Measurements from ENCODE around the gene PGA3. TPM values are rescaled to one million over a fixed set of nuclear protein-coding genes. Genes with fewer than 3 reads are reported as not detected.
"Not testable (repeated sequence)": the region's sequence is repeated elsewhere in the genome, so short reads cannot be mapped to it uniquely, and the experiment has no call there.

PGA3 gene
- polyA plus RNA-seq, 3 donors, result 1.4 to 4.1 (median 1.9) TPM

- Mint-ChIP-seq H3K4me1 (peaks cover 26% of the 10 kb centered on the region), H3K27ac (peak overlapping the region in 1 of 7 donors; percentile 81)
- H3K9ac ChIP-seq (ENCODE audit: insufficient read depth, low read length, poor library complexity, severe bottlenecking); H3K27ac ChIP-seq (ENCODE audit: low read depth in 1 of 2, low read length in 2 of 2); H3K9me3 Mint-ChIP-seq; H3K27me3 Mint-ChIP-seq (ENCODE audit: low read depth in 3 of 3); H3K79me2 ChIP-seq (ENCODE audit: insufficient read depth, low read length); H3K9me3 ChIP-seq (replicated peaks in 1 of 2; ENCODE audit: control insufficient read depth in 1 of 2, insufficient read depth in 1 of 2, low read length in 2 of 2); H3K4me3 Mint-ChIP-seq; intact Hi-C loops (cut with micrococcal nuclease); H3K36me3 ChIP-seq (replicated peaks in 1 of 2; ENCODE audit: control insufficient read depth in 1 of 2, insufficient read depth in 2 of 2, low read length in 2 of 2); H3K36me3 Mint-ChIP-seq; DNase-seq; H3K4me3 ChIP-seq (replicated peaks in 1 of 3; ENCODE audit: low read depth in 2 of 3, low read length in 3 of 3); H2AFZ ChIP-seq (ENCODE audit: insufficient read depth, low read depth, low read length, poor library complexity, severe bottlenecking); H4K20me1 ChIP-seq (ENCODE audit: insufficient read depth, low read length); H3K27me3 ChIP-seq (ENCODE audit: control insufficient read depth in 2 of 2, insufficient read depth in 2 of 2, low read length in 2 of 2); H3K4me2 ChIP-seq (replicated peaks; ENCODE audit: extremely low read depth, low read length, poor library complexity, severe bottlenecking): not testable (repeated sequence)
- WGBS (ENCODE audit: insufficient coverage), result 94% methylated on average over 6 of the region's 14 CpGs
- peaks cover 23 to 27% of the 10 kb centered on the region in 2 donors for H3K4me1 ChIP-seq (ENCODE audit: control insufficient read depth in 1 of 2, insufficient read depth in 2 of 2, low read length in 2 of 2)
Measured at GRCh38 chr11:61204502-61205059, 1.3 kb downstream of the PGA3 start.

- H3K27ac Mint-ChIP-seq; H3K27me3 Mint-ChIP-seq (ENCODE audit: low read depth in 3 of 3): not testable (repeated sequence)
- WGBS (ENCODE audit: insufficient coverage), result no CpG with 5 or more reads among the region's 9 CpGs
Measured at GRCh38 chr11:61207636-61208310, 4.5 kb downstream of the PGA3 start.

GRCh38 chr11:61210629-61211028 lies 7.3 kb downstream of the PGA3 start:
- H3K27me3 Mint-ChIP-seq (ENCODE audit: low read depth in 3 of 3); H3K4me3 ChIP-seq (replicated peaks in 1 of 3; ENCODE audit: low read depth in 2 of 3, low read length in 3 of 3); H3K27ac ChIP-seq (ENCODE audit: low read depth in 1 of 2, low read length in 2 of 2); H2AFZ ChIP-seq (ENCODE audit: insufficient read depth, low read depth, low read length, poor library complexity, severe bottlenecking); DNase-seq; H3K4me1 ChIP-seq (ENCODE audit: control insufficient read depth in 1 of 2, insufficient read depth in 2 of 2, low read length in 2 of 2); H3K4me1 Mint-ChIP-seq; H3K9ac ChIP-seq (ENCODE audit: insufficient read depth, low read length, poor library complexity, severe bottlenecking); H4K20me1 ChIP-seq (ENCODE audit: insufficient read depth, low read length); H3K36me3 Mint-ChIP-seq; H3K27ac Mint-ChIP-seq; intact Hi-C loops (cut with micrococcal nuclease); H3K36me3 ChIP-seq (replicated peaks in 1 of 2; ENCODE audit: control insufficient read depth in 1 of 2, insufficient read depth in 2 of 2, low read length in 2 of 2); H3K4me2 ChIP-seq (replicated peaks; ENCODE audit: extremely low read depth, low read length, poor library complexity, severe bottlenecking); H3K9me3 Mint-ChIP-seq; H3K27me3 ChIP-seq (ENCODE audit: control insufficient read depth in 2 of 2, insufficient read depth in 2 of 2, low read length in 2 of 2); H3K4me3 Mint-ChIP-seq; H3K79me2 ChIP-seq (ENCODE audit: insufficient read depth, low read length); H3K9me3 ChIP-seq (replicated peaks in 1 of 2; ENCODE audit: control insufficient read depth in 1 of 2, insufficient read depth in 1 of 2, low read length in 2 of 2): not testable (repeated sequence)
- WGBS (ENCODE audit: insufficient coverage), result no CpG with 5 or more reads among the region's 6 CpGs

More at GRCh38 chr11:61207636-61208310, 4.5 kb downstream of the PGA3 start:
- DNase-seq; H3K9me3 Mint-ChIP-seq; H3K27ac ChIP-seq (ENCODE audit: low read depth in 1 of 2, low read length in 2 of 2); H3K4me3 ChIP-seq (replicated peaks in 1 of 3; ENCODE audit: low read depth in 2 of 3, low read length in 3 of 3); H3K4me3 Mint-ChIP-seq; H2AFZ ChIP-seq (ENCODE audit: insufficient read depth, low read depth, low read length, poor library complexity, severe bottlenecking); H3K36me3 ChIP-seq (replicated peaks in 1 of 2; ENCODE audit: control insufficient read depth in 1 of 2, insufficient read depth in 2 of 2, low read length in 2 of 2); H3K9ac ChIP-seq (ENCODE audit: insufficient read depth, low read length, poor library complexity, severe bottlenecking); H3K9me3 ChIP-seq (replicated peaks in 1 of 2; ENCODE audit: control insufficient read depth in 1 of 2, insufficient read depth in 1 of 2, low read length in 2 of 2); intact Hi-C loops (cut with micrococcal nuclease); H3K27me3 ChIP-seq (ENCODE audit: control insufficient read depth in 2 of 2, insufficient read depth in 2 of 2, low read length in 2 of 2); H3K36me3 Mint-ChIP-seq; H4K20me1 ChIP-seq (ENCODE audit: insufficient read depth, low read length); H3K79me2 ChIP-seq (ENCODE audit: insufficient read depth, low read length); H3K4me2 ChIP-seq (replicated peaks; ENCODE audit: extremely low read depth, low read length, poor library complexity, severe bottlenecking): not testable (repeated sequence)
- H3K4me1 Mint-ChIP-seq, result peaks cover 19% of the 10 kb centered on the region
- peaks cover 17 to 19% of the 10 kb centered on the region in 2 donors for H3K4me1 ChIP-seq (ENCODE audit: control insufficient read depth in 1 of 2, insufficient read depth in 2 of 2, low read length in 2 of 2)

- H3K9me3 ChIP-seq (replicated peaks in 1 of 2; ENCODE audit: control insufficient read depth in 1 of 2, insufficient read depth in 1 of 2, low read length in 2 of 2); DNase-seq; H3K4me3 Mint-ChIP-seq; H3K4me3 ChIP-seq (replicated peaks in 1 of 3; ENCODE audit: low read depth in 2 of 3, low read length in 3 of 3); H3K27me3 ChIP-seq (ENCODE audit: control insufficient read depth in 2 of 2, insufficient read depth in 2 of 2, low read length in 2 of 2); H3K4me2 ChIP-seq (replicated peaks; ENCODE audit: extremely low read depth, low read length, poor library complexity, severe bottlenecking); H3K9ac ChIP-seq (ENCODE audit: insufficient read depth, low read length, poor library complexity, severe bottlenecking); H3K9me3 Mint-ChIP-seq; H3K36me3 Mint-ChIP-seq; H3K4me1 Mint-ChIP-seq; H3K27me3 Mint-ChIP-seq (ENCODE audit: low read depth in 3 of 3); H3K27ac ChIP-seq (ENCODE audit: low read depth in 1 of 2, low read length in 2 of 2); intact Hi-C loops (cut with micrococcal nuclease); H2AFZ ChIP-seq (ENCODE audit: insufficient read depth, low read depth, low read length, poor library complexity, severe bottlenecking); H4K20me1 ChIP-seq (ENCODE audit: insufficient read depth, low read length); H3K4me1 ChIP-seq (ENCODE audit: control insufficient read depth in 1 of 2, insufficient read depth in 2 of 2, low read length in 2 of 2); H3K27ac Mint-ChIP-seq; H3K79me2 ChIP-seq (ENCODE audit: insufficient read depth, low read length); H3K36me3 ChIP-seq (replicated peaks in 1 of 2; ENCODE audit: control insufficient read depth in 1 of 2, insufficient read depth in 2 of 2, low read length in 2 of 2): not testable (repeated sequence)
- no CpG with 5 or more reads among the region's 10 CpGs for WGBS (ENCODE audit: insufficient coverage)
Measured at GRCh38 chr11:61211327-61211952, 8.1 kb downstream of the PGA3 start.

Data from CD14-positive monocyte (primary cell).